HepG2 (cell line): ENCODE measurements around the gene ZBTB2. TPM values are rescaled to one million over a fixed set of nuclear protein-coding genes. Genes with fewer than 3 reads are reported as not detected.
A peak's percentile ranks its signal among the peaks of the same experiment; 100 is the strongest.

ENCODE experiments used
- AGO2 ChIP-seq: fragments of 200-400 bp; formaldehyde crosslinking; optimal IDR thresholded peaks from 2 replicates; pipeline ENCODE3; 2017; ENCODE audit warnings: mild to moderate bottlenecking, low read depth, low read length, moderate library complexity
- CREM ChIP-seq, 2 experiments: sonication (generic) in 1 of 2; formaldehyde crosslinking in 1 of 2; IDR thresholded peaks; 2 replicates each; pipeline versions ENCODE4 v1.4.0 to v1.6.1; 2016 to 2020; ENCODE audit warnings: antibody characterized with exemption in 1 of 2, mild to moderate bottlenecking in 1 of 2, missing genetic modification reagents in 1 of 2
- FOXP1 ChIP-seq, 2 experiments: fragments of 450-650 bp in 1 of 2; IDR thresholded peaks; 2 replicates each; pipeline ENCODE4 v1.6.1; 2017 to 2018; ENCODE audit warnings: antibody characterized with exemption in 1 of 2
- KDM2A ChIP-seq: sonication (generic); formaldehyde crosslinking; IDR thresholded peaks from 2 replicates; pipeline ENCODE4 v1.4.0; 2020; ENCODE audit warnings: low read depth, missing genetic modification reagents, borderline replicate concordance
- MED1 ChIP-seq: sonication (generic); formaldehyde crosslinking; IDR thresholded peaks from 2 replicates; pipeline ENCODE4 v1.4.0; 2020; ENCODE audit warnings: missing genetic modification reagents
- MIXL1 ChIP-seq: IDR thresholded peaks from 2 replicates; pipeline ENCODE4 v1.6.1; 2016
- NR2F6 ChIP-seq, 2 experiments: IDR thresholded peaks; 2 replicates each; pipeline ENCODE4 v1.6.1; 2016; ENCODE audit warnings: antibody characterized with exemption in 1 of 2, mild to moderate bottlenecking in 1 of 2
- POGZ ChIP-seq: sonication (generic); formaldehyde crosslinking; IDR thresholded peaks from 2 replicates; pipeline ENCODE4 v1.4.0; 2020; ENCODE audit warnings: mild to moderate bottlenecking, missing genetic modification reagents
- SAP130 ChIP-seq: IDR thresholded peaks from 2 replicates; pipeline ENCODE4 v1.6.1; 2016; ENCODE audit warnings: low read depth
- SIN3B ChIP-seq: fragments of 150-350 bp; IDR thresholded peaks from 2 replicates; pipeline ENCODE4 v1.6.1; 2014; ENCODE audit warnings: low read length
- SOX6 ChIP-seq, 2 experiments: fragments of 450-650 bp in 1 of 2; sonication (generic) in 1 of 2; formaldehyde crosslinking in 1 of 2; IDR thresholded peaks; 2 replicates each; pipeline versions ENCODE4 v1.4.0 to v1.6.1; 2017 to 2020; ENCODE audit warnings: antibody characterized with exemption in 1 of 2, mild to moderate bottlenecking in 1 of 2, missing genetic modification reagents in 1 of 2
- SYNCRIP ChIP-seq: fragments of 200-400 bp; formaldehyde crosslinking; IDR thresholded peaks from 2 replicates; pipeline ENCODE4 v1.6.1; 2018; ENCODE audit warnings: mild to moderate bottlenecking, low read depth, low read length; ENCODE audit not compliant: insufficient read depth
- TAF1 ChIP-seq: sonication (generic); formaldehyde crosslinking; IDR thresholded peaks from 2 replicates; pipeline ENCODE4 v1.4.0; 2020; ENCODE audit warnings: missing genetic modification reagents
- TEAD3 ChIP-seq: optimal IDR thresholded peaks from 2 replicates; pipeline ENCODE3; 2016; ENCODE audit warnings: borderline replicate concordance
- ZBTB38 ChIP-seq: sonication (generic); formaldehyde crosslinking; IDR thresholded peaks from 2 replicates; pipeline ENCODE4 v1.5.1; 2020; ENCODE audit warnings: mild to moderate bottlenecking, missing genetic modification reagents
- ZFP90 ChIP-seq: sonication (generic); formaldehyde crosslinking; IDR thresholded peaks from 2 replicates; pipeline ENCODE4 v1.8.0; 2022; ENCODE audit warnings: missing genetic modification reagents, mild to moderate bottlenecking, inconsistent platforms, borderline replicate concordance
- ZNF296 ChIP-seq: sonication (generic); formaldehyde crosslinking; conservative IDR thresholded peaks from 2 replicates; pipeline ENCODE4 v1.5.0; 2020; ENCODE audit warnings: mild to moderate bottlenecking, missing genetic modification reagents
- ZNF468 ChIP-seq: sonication (generic); formaldehyde crosslinking; IDR thresholded peaks from 2 replicates; pipeline ENCODE4 v1.8.0; 2022; ENCODE audit warnings: mild to moderate bottlenecking, moderate library complexity, missing genetic modification reagents
- ZNF569 ChIP-seq: sonication (generic); formaldehyde crosslinking; IDR thresholded peaks from 2 replicates; pipeline ENCODE4 v1.5.0; 2020; ENCODE audit warnings: mild to moderate bottlenecking, missing genetic modification reagents, moderate library complexity, borderline replicate concordance
- ZNF644 ChIP-seq: IDR thresholded peaks from 2 replicates; pipeline ENCODE4 v1.6.1; 2016; ENCODE audit warnings: low read depth
- ZNF720 ChIP-seq: sonication (generic); formaldehyde crosslinking; IDR thresholded peaks from 2 replicates; pipeline ENCODE4 v1.4.0; 2020; ENCODE audit warnings: missing genetic modification reagents
- ZNF891 ChIP-seq: sonication (generic); formaldehyde crosslinking; IDR thresholded peaks from 2 replicates; pipeline ENCODE4 v1.5.0; 2020; ENCODE audit warnings: mild to moderate bottlenecking, missing genetic modification reagents
- polyA plus RNA-seq, 8 experiments: library from polyadenylated mRNA; depleted of rRNA in 3 of 8; stranded (reverse) in 7 of 8; unstranded in 1 of 8; fragments of >200 nt; fragmentation: Illumina TruSeq in 4 of 8; extraction: Trizol in 4 of 8; gene quantifications; 2 replicates each; pipeline versions ENCODE4 v1.2.1 to v1.2.3, GENCODE V29; 2011 to 2016; ENCODE audit warnings: low read depth in 4 of 8, missing spikeins in 1 of 8, mixed read lengths in 1 of 8; ENCODE audit not compliant: insufficient read depth in 1 of 8
- total RNA-seq, 5 experiments: library from RNA; depleted of rRNA; stranded (reverse); fragments of >200 nt; fragmentation: Illumina TruSeq; extraction: Trizol; gene quantifications; 2 replicates each; pipeline ENCODE4 v1.2.3, GENCODE V29; 2016; ENCODE audit warnings: low read depth in 1 of 5
- TF ChIP-seq, protein P1 (sequence below): IDR thresholded peaks from 2 replicates; pipeline ENCODE4 v1.6.1; 2018; ENCODE audit warnings: missing genetic modification reagents
- TF ChIP-seq, protein P2 (sequence below): sonication (generic); formaldehyde crosslinking; IDR thresholded peaks from 2 replicates; pipeline ENCODE4 v1.4.0; 2020; ENCODE audit warnings: low read depth, mild to moderate bottlenecking, missing genetic modification reagents
- TF ChIP-seq, protein P3 (sequence below): IDR thresholded peaks from 2 replicates; pipeline ENCODE4 v1.6.1; 2012; ENCODE audit warnings: inconsistent platforms
- TF ChIP-seq, protein P4 (sequence below): fragments of 450-650 bp; IDR thresholded peaks from 2 replicates; pipeline ENCODE4 v1.6.1; 2016
- TF ChIP-seq, protein P5 (sequence below): sonication (generic); formaldehyde crosslinking; IDR thresholded peaks from 2 replicates; pipeline ENCODE4 v1.8.1; 2023; ENCODE audit warnings: mild to moderate bottlenecking, missing genetic modification reagents, borderline replicate concordance
- TF ChIP-seq, protein P6 (sequence below): IDR thresholded peaks from 2 replicates; pipeline ENCODE4 v1.6.1; 2016; ENCODE audit warnings: missing genetic modification reagents, missing compliant biosample characterization

The ZBTB2 gene
- total and polyA plus RNA-seq, 2 of the 13 experiments (the other 11 are each of a cell fraction or from before 2014, with no cell fraction given), result 15.4 to 22.8 TPM

DNA sequence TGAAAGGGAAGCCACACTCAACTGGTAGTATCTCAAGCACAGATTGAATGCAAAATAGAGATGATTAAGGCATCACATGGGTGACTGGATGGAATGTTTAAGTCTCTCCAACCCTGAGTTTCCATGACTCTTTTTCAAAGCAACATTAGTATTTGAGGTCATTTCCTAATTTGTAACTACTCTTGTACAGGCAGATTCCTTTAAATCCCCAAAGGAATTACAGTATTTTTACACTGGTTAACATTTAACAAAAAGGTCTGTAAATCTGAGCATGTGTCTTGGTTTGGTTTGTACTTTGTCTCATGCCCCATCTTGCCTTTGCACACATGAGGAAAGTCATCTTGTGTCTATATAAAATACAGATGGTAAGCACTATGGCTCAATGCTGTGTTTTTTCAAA is 45.4 kb upstream of the ZBTB2 start (continued):
- 0 out of 2 replicates have a peak, but pooled peaks have one; percentile 13 for TF ChIP-seq NR2F6 (IDR thresholded peaks at IDR 0.05)
- 0 out of 2 replicates have a peak, but pooled peaks have one; percentile 30 for TF ChIP-seq NR2F6 (CRISPR knock-in tag; IDR thresholded peaks at IDR 0.05)
- TF ChIP-seq, protein P1, sequence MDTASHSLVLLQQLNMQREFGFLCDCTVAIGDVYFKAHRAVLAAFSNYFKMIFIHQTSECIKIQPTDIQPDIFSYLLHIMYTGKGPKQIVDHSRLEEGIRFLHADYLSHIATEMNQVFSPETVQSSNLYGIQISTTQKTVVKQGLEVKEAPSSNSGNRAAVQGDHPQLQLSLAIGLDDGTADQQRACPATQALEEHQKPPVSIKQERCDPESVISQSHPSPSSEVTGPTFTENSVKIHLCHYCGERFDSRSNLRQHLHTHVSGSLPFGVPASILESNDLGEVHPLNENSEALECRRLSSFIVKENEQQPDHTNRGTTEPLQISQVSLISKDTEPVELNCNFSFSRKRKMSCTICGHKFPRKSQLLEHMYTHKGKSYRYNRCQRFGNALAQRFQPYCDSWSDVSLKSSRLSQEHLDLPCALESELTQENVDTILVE, result no peak; the same call in 1 of the 2 replicates
- TF ChIP-seq, protein P2, sequence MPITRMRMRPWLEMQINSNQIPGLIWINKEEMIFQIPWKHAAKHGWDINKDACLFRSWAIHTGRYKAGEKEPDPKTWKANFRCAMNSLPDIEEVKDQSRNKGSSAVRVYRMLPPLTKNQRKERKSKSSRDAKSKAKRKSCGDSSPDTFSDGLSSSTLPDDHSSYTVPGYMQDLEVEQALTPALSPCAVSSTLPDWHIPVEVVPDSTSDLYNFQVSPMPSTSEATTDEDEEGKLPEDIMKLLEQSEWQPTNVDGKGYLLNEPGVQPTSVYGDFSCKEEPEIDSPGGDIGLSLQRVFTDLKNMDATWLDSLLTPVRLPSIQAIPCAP (CRISPR knock-in tag), result no peak
- no peak for TF ChIP-seq POGZ
- TF ChIP-seq ZNF720 (CRISPR knock-in tag), result no peak
- TF ChIP-seq SOX6 (IDR thresholded peaks at IDR 0.05), result no peak
- peak; percentile 61; the same call in 1 of the 2 replicates for TF ChIP-seq SOX6 (CRISPR knock-in tag; IDR thresholded peaks at IDR 0.05)
- TF ChIP-seq ZNF296, result no peak
- TF ChIP-seq AGO2, result no peak
- no peak for TF ChIP-seq ZNF468 (CRISPR knock-in tag)
- TF ChIP-seq MIXL1 (CRISPR knock-in tag), result 0 out of 2 replicates have a peak, but pooled peaks have one; percentile 12
- no peak for TF ChIP-seq TAF1 (CRISPR knock-in tag)
- peak; percentile 65; the same call in 1 of the 2 replicates for TF ChIP-seq ZNF644 (CRISPR knock-in tag)
- no peak for TF ChIP-seq ZFP90 (CRISPR knock-in tag)
- TF ChIP-seq FOXP1 (IDR thresholded peaks at IDR 0.05), result no peak
- peak; percentile 59 for TF ChIP-seq FOXP1 (CRISPR knock-in tag; IDR thresholded peaks at IDR 0.05)
- TF ChIP-seq, protein P3, sequence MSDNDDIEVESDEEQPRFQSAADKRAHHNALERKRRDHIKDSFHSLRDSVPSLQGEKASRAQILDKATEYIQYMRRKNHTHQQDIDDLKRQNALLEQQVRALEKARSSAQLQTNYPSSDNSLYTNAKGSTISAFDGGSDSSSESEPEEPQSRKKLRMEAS, result peak; percentile 82
- TF ChIP-seq, protein P4, sequence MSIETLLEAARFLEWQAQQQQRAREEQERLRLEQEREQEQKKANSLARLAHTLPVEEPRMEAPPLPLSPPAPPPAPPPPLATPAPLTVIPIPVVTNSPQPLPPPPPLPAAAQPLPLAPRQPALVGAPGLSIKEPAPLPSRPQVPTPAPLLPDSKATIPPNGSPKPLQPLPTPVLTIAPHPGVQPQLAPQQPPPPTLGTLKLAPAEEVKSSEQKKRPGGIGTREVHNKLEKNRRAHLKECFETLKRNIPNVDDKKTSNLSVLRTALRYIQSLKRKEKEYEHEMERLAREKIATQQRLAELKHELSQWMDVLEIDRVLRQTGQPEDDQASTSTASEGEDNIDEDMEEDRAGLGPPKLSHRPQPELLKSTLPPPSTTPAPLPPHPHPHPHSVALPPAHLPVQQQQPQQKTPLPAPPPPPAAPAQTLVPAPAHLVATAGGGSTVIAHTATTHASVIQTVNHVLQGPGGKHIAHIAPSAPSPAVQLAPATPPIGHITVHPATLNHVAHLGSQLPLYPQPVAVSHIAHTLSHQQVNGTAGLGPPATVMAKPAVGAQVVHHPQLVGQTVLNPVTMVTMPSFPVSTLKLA, result no peak
- TF ChIP-seq MED1 (CRISPR knock-in tag), result 0 out of 2 replicates have a peak, but pooled peaks have one; percentile 24
- peak; percentile 63; the same call in 1 of the 2 replicates for TF ChIP-seq SAP130 (CRISPR knock-in tag)
- TF ChIP-seq, protein P5, sequence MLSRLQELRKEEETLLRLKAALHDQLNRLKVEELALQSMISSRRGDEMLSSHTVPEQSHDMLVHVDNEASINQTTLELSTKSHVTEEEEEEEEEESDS (CRISPR knock-in tag), result no peak
- no peak for TF ChIP-seq ZBTB38 (CRISPR knock-in tag)
- no peak for TF ChIP-seq KDM2A (CRISPR knock-in tag)
- TF ChIP-seq SYNCRIP, result no peak
- TF ChIP-seq ZNF569, result no peak
- no peak for TF ChIP-seq SIN3B
- TF ChIP-seq ZNF891 (CRISPR knock-in tag), result no peak
- TF ChIP-seq, protein P6, sequence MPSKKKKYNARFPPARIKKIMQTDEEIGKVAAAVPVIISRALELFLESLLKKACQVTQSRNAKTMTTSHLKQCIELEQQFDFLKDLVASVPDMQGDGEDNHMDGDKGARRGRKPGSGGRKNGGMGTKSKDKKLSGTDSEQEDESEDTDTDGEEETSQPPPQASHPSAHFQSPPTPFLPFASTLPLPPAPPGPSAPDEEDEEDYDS (CRISPR knock-in tag), result peak; percentile 45; the same call in 1 of the 2 replicates
- TF ChIP-seq CREM (IDR thresholded peaks at IDR 0.05), result peak; percentile 31; the same call in 1 of the 2 replicates
- no peak for TF ChIP-seq CREM (CRISPR knock-in tag; IDR thresholded peaks at IDR 0.05)
- TF ChIP-seq TEAD3, result peak; percentile 11
